ENCODE measurements around the gene CUL2. TPM values are rescaled to one million over a fixed set of nuclear protein-coding genes. Genes with fewer than 3 reads are reported as not detected.
A peak's percentile ranks its signal among the peaks of the same experiment; 100 is the strongest.

CUL2 gene
- total and polyA plus RNA-seq, 2 of the 4 experiments (the other 2 are of a cell fraction), result 18.9 to 36.6 TPM

- peaks cover 10 to 32% of the 10 kb centered on the region in 2 experiments; a peak in 3 of 4 replicates for H3K79me1 ChIP-seq (ENCODE audit: low read depth in 1 of 2, low read length in 2 of 2)
- H3K9ac ChIP-seq (ENCODE audit: low read depth, low read length), result no peak overlapping the region
- peak overlapping the region; percentile 67; the same call in 1 of the 2 replicates for H3K14ac ChIP-seq (replicated peaks; ENCODE audit: low read depth, low read length)
- in situ Hi-C loops (cut with MboI; ENCODE audit: low sequenced_read_pairs), result no loop called here
- H4K5ac ChIP-seq (ENCODE audit: low read depth, low read length), result no peak overlapping the region
- peak overlapping the region; percentile 38; the same call in 1 of the 2 replicates for H4K91ac ChIP-seq (ENCODE audit: insufficient read depth, low read depth, low read length)
- H2BK5ac ChIP-seq (ENCODE audit: low read depth, low read length, poor library complexity, severe bottlenecking), result peak overlapping the region; percentile 32
- no peak for TF ChIP-seq NFE2L2 (IDR thresholded peaks at IDR 0.05; ENCODE audit: low read depth, low read length)
- no peak for TF ChIP-seq MAZ (IDR thresholded peaks at IDR 0.05; ENCODE audit: borderline replicate concordance, low read depth, low read length)
- peak; percentile 22; the same call in 1 of the 2 replicates for TF ChIP-seq CEBPB (IDR thresholded peaks at IDR 0.05; ENCODE audit: low read depth, low read length)
- H3K4me2 ChIP-seq (ENCODE audit: low read depth, low read length), result peak overlapping the region; percentile 34; the same call in 1 of the 2 replicates
- H3K23ac ChIP-seq (ENCODE audit: low read depth, low read length), result peak overlapping the region; percentile 7; the same call in 1 of the 2 replicates
- no peaks in the 10 kb centered on the region for H3K27me3 ChIP-seq (ENCODE audit: control insufficient read depth, insufficient read depth, low read length)
- H3K4me1 ChIP-seq (ENCODE audit: control insufficient read depth, insufficient read depth, low read length), result peaks cover 18% of the 10 kb centered on the region
- no peak overlapping the region for H2BK15ac ChIP-seq (ENCODE audit: low read depth, low read length)
- H3K36me3 ChIP-seq (ENCODE audit: control insufficient read depth, insufficient read depth, low read length), result peaks cover 20% of the 10 kb centered on the region
- H4K8ac ChIP-seq (ENCODE audit: low read depth in 2 of 2, low read length in 2 of 2), result peak overlapping the region in 1 of 2 experiments; percentile 44; a peak in 1 of 4 replicates
- H2BK20ac ChIP-seq (ENCODE audit: low read depth, low read length), result peak overlapping the region; percentile 27; the same call in 1 of the 2 replicates
- H2BK120ac ChIP-seq (ENCODE audit: low read depth, low read length), result peak overlapping the region; percentile 13; the same call in 1 of the 2 replicates
- ChIA-PET POLR2A (ENCODE audit: unreplicated experiment) (no interaction called here), CTCF (interaction anchor here (0.5 to 1.3 kb wide), 6 partner anchors 14 to 272 kb away, joined by 3 to 5 read pairs (median 4); no protein-coding TSS in a partner anchor)
- intact Hi-C loops (cut with micrococcal nuclease), result no loop called here
- H2AK9ac ChIP-seq (replicated peaks; ENCODE audit: low read depth, low read length, poor library complexity), result peak overlapping the region; percentile 74
- DNase-seq (peak; percentile 63), ATAC-seq (ENCODE audit: low read depth) (peak; percentile 70)
- BruUV-seq (replicated peaks), result no TSS peak
- peak overlapping the region; percentile 38 for H3K4ac ChIP-seq (ENCODE audit: low read depth, low read length)
- peak overlapping the region; percentile 44; the same call in 1 of the 2 replicates for H3K18ac ChIP-seq (ENCODE audit: low read depth, low read length)
- peak overlapping the region; percentile 21 for H3K27ac ChIP-seq (ENCODE audit: insufficient read depth, low read length)
- no peaks in the 10 kb centered on the region for H3K9me3 ChIP-seq (ENCODE audit: control insufficient read depth, insufficient read depth, low read length)
- dilution Hi-C loops (cut with HindIII; ENCODE audit: low sequenced_read_pairs, unreplicated experiment), result no loop called here
- WGBS, 2 experiments (ENCODE audit: extremely low coverage in 2 of 2, insufficient read length in 1 of 2), result 72% methylated on average over 3 of the region's 6 CpGs; no CpG with 5 or more reads in 1 of the 2 experiments
- peak overlapping the region; percentile 48; the same call in 1 of the 2 replicates for H2AK5ac ChIP-seq (ENCODE audit: low read depth, low read length)
- H3K56ac ChIP-seq (ENCODE audit: extremely low read depth, insufficient read depth, low read length), result no peak overlapping the region
- peaks cover 9% of the 10 kb centered on the region for H3K9me1 ChIP-seq (ENCODE audit: insufficient read depth, low read length)
- H4K20me1 ChIP-seq (ENCODE audit: insufficient read depth, low read length), result no peaks in the 10 kb centered on the region
- H3K4me3 ChIP-seq (ENCODE audit: insufficient read depth, low read depth, low read length), result no peak overlapping the region
- H2AFZ ChIP-seq (replicated peaks; ENCODE audit: low read length, poor library complexity), result peak overlapping the region; percentile 12
Measured at GRCh38 chr10:35040760-35041501, 49.2 kb downstream of the CUL2 start.

Measured in IMR-90 (cell line).